Glomerular endothelial cell (primary cell): ENCODE results near the gene GUCY2D. TPM values are rescaled to one million over a fixed set of nuclear protein-coding genes. Genes with fewer than 3 reads are reported as not detected.
"Not testable (repeated sequence)": the region's sequence is repeated elsewhere in the genome, so short reads cannot be mapped to it uniquely, and the experiment has no call there.

Experiments used
- DNase-seq: peaks from one replicate; pipeline ENCODE4 v3.0.0-alpha.2; 2011; ENCODE audit warnings: low read depth, low spot score; ENCODE audit errors: extremely low read depth
- total RNA-seq: library from RNA; depleted of rRNA; stranded (reverse); fragments of >200 nt; gene quantifications from 2 replicates; pipeline ENCODE4 v1.2.3, GENCODE V29; 2015

Gene GUCY2D
- not detected in 2 replicates for total RNA-seq

DNA sequence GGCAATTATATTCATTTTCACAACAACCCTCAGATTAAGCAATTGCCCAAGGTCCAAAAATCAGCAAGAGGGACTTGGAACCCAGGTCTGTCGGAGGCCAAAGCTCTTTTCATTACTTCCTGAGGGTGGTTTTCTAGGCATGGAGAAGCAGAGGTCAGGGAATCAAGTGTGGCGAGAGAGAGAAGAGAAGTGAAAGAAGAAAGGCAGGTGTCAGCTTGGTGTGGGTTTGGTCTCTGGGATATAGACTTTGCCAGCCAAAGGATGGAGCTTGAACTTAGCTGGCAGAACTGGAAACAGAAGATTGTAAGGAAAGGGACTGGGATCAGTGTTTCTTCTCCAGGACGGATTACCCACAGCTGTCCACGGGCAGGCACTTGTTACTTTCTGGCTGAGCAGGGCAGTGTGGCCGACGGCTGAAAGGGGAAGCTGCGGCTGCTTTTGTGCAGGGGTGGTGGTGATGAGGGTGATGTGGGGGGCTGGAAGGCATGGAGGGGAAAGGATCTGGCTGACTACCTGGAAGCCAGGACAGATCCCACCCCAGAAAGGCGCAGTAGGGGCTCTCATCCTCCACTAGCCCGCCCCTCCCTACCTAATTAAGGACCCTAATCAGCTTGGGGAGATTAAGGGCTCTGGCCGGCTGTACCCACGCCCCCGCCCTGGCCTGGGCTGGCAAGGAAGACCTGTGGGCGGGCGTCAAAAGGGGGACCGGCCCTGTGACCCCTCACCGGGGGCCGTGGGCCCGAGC, at the start of gene GUCY2D:
TSS of gene GUCY2D (plus strand) at position 640 of the 745 bp plus-strand sequence. CDS start 433 bp downstream, outside the sequence.
- DNase-seq, result no peak

DNA sequence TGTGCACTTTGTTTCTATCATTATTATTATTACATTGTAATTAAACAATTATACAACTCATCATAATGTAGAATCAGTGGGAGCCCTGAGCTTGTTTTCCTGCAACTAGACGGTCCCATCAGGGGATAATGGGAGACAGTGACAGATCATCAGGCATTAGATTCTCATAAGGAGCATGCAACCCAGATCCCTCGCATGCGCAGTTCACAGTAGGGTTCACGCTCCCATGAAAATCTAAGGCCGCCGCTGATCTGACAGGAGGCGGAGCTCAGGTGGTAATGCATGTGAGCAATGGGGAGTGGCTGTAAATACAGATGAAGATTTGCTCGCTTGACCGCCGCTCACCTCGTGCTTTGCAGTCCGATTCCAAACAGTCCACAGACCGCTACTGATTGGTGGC, 49.1 kb upstream of the GUCY2D start:
- not testable (repeated sequence) for DNase-seq

- no peak for DNase-seq
Observed at GRCh38 chr17:7955414-7956227, 46.8 kb upstream of the GUCY2D start.

DNA sequence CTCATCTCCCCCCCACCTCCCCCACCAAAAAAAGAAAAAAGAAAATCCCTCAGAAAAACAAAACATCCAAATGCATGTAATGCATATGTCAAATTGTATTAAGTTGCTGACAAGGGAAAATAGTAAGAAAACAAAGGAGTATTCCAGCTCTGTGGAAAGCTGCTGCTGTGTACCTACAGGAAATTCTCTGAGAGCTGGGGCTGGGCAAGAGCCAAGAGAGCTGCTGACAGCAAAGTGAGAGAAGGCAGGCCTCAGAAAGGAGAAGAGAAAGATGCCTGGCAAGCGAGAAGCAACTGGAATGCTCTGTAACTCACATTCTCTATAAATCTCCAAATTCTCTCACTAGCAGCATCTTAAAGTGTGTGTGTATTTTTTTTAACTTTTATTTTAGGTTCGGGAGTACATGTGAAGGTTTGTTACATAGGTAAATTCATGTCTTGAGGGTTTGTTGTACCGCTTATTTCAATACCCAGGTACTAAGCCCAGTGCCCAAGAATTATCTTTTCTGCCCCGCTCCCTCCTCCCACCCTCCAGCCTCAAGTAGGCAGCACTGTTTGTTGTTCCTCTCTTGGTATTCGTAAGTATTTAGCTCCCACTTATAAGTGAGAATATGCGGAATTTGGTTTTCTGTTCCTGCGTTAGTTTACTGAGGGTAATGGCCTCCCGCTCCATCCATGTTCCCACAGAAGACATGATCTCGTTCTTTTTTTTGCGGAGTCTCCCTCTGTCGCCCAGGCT, 46.0 kb upstream of the GUCY2D start:
- no peak for DNase-seq

DNA sequence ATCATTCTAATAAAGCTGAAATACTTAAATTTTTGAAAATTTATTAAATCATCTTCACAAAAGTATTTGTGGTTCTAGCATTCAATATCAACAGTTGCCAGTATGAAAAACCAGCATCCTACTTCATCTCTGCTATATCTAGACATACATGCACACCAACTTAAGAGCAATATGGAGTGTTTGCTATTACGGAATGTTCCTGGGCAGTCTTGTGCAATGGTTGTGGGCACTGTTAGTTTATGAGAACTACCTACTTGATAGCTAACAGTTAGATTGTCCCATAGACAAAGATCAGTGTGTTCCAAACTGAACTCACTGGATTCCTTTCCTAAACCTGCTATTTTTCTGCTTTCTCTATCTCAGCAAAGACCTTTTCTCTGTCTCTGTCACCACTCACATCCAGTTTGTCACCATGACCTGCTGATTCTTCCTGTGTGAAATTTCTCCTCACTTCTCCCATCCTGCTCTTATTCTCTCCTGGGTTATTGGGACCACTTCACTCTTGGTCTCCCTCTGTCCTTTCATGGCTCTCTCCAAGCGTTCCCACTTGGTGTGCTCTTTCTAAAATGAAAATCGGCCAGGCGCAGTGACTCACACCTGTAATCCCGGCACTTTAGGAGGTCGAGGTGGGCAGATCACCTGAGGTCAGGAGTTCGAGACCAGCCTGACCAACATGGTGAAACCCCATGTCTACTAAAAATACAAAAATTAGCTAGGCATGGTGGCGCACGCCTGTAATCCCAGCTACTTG, 42.7 kb upstream of the GUCY2D start:
- DNase-seq, result no peak

GRCh38 chr17:7961421-7961820, 41.0 kb upstream of the GUCY2D start:
- DNase-seq, result no peak

DNA sequence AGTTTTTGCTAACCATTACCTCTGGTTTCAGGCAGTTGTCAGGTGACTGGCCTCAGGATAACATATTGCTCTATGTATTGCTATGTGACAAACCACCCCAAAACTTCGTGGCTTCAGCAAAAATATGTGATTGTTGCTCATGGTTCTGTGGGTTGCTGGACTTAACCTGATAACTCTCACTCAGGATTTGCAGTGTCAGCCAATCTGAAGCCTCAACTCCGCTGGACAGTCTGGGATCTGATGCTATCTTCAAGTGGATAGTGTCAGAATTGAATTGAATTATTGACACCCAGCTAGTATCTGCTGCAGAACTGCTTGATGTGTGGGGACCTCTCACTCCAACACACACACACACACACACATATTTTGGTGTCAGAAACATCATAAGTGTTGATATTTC, 34.7 kb upstream of the GUCY2D start:
- no peak for DNase-seq

GRCh38 chr17:7969433-7969832, 33.0 kb upstream of the GUCY2D start:
- no peak for DNase-seq

DNA sequence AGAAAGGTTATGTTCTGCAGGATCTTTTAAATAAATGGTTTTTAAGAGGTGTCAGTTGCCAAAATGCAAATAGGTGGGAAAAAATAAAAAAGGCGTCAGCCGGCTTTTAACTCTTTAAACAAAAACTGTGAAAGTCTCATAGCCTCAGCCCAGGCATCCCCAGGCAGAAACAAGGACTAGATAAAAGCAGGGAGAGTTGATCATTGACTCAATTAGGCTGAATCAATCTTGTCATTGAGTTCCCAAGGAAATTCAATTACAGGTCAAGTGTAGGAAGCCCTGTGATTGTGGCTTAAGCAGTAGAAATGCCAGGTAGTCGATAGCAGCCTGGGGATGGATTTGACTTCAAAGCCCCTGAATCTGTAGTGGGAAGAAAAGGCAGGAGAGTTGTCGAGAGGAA, 30.8 kb upstream of the GUCY2D start:
- no peak for DNase-seq

DNA sequence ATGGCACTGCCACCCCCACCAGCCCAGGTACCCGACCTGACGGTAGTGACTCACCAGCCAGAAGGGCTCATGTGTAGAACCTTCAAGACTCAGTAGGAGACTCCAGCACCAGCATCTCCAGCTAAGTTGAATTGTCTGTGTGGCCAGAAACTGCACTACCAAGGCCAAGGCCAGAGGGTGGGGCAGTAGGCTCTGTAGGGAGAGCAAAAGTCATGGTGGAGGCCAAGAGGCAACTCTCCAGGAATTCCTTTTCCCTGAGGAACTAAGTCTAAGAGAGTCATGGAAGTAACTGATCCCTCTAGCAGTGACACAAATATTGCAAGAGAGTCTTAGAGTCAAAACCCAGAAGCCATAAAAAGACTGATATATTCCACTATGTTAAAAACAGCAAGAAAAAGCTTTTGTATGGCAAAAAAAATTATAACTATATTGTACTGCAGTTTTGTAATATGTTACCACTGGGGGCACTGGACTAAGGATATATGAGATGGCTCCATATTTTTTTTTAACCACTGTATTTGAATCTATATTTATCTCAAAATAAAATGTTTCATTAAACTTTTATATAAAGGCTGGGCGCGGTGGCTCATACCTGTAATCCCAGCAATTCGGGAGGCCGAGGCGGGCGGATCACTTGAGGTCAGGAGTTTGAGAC, 30.2 kb upstream of the GUCY2D start:
- no peak for DNase-seq

GRCh38 chr17:7974638-7975131, 27.7 kb upstream of the GUCY2D start:
- no peak for DNase-seq

DNA sequence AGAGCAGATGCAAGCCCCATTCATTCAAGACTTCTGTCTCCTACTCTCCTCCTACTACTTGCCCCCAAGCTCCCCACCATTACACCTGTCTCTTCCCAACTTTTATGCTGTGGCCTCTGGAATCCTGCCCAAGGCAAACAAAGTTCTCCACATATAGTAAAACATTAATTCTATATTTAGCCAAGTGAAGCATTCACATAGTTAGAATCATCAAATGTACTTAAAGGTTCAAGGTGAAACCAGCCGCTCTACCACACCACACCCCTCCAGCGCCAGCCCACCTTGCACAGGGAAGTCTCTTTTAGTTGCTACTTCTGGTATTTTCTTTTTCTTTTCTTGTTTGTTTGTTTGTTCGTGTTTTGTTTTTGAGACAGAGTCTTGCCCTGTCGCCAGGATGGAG, 25.4 kb upstream of the GUCY2D start:
- no peak for DNase-seq

DNA sequence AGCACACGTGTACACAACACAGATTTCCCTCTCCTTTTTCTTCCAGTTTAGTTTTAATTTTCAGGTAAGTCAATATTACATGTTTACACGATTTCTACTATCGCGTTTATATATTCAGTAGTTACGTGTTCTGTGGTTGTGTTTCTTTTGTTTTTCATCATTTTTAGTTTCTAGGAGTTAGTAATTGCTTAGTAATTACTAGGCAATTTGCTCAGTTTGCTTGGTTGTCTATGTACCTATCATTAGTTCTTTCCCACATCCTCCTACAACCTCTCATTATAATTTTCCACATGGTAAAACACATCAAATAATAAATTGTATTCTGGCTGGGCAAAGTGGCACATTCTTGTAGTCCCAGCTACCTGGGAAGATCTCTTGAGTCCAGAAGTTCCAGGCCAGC, 24.6 kb upstream of the GUCY2D start:
- no peak for DNase-seq

GRCh38 chr17:7982173-7982572, 20.2 kb upstream of the GUCY2D start:
- DNase-seq, result no peak

DNA sequence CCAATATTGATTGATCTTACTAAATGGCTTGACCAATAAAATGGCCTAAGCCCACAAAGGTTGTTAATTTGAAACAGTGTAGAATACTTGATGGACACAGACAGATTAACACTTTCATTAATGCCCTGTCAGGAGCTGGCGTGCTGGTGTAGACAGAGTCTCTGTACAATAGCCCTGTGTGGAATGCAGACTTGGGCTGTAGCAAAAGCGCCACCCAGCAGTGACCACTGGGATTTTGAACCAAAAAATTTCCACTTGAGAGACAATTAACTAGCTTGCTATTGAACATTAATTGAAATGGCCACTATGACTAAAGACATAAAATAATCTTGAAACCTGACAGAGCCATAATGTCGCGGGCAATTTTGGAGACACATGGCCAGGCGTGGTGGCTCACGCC, 19.7 kb upstream of the GUCY2D start:
- DNase-seq, result no peak

GRCh38 chr17:7984904-7985303, 17.5 kb upstream of the GUCY2D start:
- no peak for DNase-seq

DNA sequence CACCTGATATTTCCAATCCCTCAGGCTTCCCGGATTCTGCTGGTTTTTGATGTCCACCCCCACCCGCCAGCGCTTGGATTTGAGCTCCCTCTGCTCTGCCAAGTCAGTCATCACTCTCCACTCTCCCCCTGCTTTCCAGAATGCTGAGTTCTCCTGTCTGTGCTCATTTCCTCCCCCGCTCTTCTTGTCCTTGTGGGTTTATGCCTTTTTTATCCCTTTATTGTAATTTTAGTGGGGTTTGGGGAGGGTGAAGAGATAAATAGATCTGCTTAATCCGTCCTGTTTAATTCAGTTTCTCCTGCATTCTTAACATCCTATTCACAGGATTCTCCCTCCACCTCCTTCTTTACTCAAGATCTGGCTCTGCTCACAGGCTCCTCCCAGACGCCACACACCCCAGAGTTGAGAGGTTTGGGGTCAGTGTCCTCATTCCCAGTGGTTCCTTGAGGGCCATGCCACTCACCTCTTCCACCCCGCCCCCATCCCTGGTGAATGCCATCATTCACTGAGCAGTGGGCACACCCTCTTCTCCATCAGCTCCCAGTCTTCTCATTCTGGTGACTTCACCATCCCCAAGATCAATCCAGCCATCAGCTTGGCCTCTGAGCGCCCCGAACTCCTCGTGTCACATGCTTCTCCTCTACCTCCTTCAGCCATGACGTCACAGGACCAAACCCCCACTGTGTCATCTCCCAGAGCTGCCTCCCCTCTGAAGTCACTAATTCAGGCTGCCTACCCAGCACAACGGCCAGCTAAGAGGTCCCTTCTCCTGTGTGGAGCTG, 15.1 kb upstream of the GUCY2D start:
- no peak for DNase-seq

DNA sequence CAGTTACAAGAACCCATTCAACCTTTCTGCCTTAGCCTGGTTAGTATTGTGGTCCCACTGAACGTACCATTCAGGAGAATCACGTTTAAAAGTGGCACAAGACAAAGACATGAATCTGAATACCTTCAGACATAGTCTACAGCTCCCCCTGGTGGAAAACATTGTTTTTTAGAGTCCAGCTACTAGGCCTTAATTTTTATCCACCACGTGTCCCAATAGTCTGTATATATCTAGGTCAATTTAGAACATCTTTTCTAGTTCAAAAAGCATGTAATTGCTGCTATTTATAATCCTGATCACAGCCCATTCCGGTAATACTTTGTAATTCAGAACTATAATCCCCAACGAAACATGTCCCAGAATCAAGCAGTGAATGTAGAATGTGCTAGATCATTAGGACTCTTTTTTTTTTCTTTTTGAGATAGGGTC, 13.7 kb upstream of the GUCY2D start:
- peak; percentile 80 for DNase-seq
